OCI-M2 (cell line): ENCODE results near the gene NTNG1.
"Not testable (repeated sequence)": the region's sequence is repeated elsewhere in the genome, so short reads cannot be mapped to it uniquely, and the experiment has no call there.

Experiments used
- DNase-seq: peaks from one replicate; lab custom pipeline; 2025; ENCODE audit not compliant: unreplicated experiment; lab: John Stamatoyannopoulos, UW

NTNG1 gene

DNA sequence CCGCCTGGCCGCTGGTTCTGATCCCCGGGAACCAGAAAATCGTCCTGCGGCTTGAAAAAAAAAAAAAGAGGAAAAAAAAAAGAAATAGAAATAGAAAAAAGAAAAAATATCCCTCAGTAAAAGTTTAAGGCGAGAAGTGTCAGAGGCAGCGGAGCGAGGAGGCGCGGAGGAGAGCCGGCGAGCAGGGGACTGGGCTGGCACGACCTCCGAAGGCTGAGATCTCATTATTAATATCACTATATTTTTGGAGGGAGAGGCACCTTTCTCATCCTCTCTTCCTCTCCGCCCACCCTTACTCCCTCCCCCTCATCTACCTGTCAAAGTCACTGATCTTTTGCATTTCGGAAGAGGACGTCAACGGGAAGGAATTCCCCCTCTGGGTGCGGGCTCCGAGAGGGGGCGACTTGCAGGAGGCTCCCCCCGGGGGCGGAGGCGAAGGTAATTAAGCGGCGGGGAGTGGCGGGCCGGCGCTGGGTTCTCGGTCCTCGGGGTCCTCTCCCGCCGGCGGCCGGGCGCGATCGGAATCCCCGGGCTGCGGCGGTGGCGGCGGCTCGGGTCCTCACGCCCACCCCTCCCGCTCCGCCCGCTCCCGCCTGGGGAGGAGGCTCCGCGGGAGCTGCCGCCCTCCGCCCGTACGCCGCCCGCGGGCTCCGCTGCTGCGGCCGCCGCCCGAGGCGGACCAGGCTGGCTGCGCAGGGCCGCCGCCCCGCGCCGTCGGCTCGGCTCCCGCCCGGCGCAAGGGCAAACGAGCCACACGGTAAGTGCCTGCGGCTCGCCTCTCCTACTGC, at the start of gene NTNG1:
Gene NTNG1, plus strand, starts transcription at position 337 of the 788 bp plus-strand sequence.
- no peak for DNase-seq

DNA sequence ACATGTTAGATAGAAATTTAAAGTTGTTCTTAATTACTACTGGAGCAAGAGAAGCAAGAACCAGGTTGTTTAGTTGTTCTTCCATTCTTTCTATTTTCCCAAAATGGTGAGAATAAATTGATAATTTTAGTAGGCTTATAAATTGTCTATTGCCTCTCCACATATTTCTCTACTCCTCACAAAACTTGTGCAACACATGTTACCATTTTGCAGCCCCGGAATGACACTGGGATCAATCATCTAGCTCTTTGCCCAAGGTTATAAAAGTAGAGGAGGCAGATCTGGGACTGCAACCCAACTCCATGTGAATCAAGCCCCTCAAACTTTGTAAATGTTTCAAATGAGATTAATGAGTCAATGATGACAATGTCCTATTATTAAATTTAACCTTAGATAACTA, 49.4 kb upstream of the NTNG1 start:
- no peak for DNase-seq

DNA sequence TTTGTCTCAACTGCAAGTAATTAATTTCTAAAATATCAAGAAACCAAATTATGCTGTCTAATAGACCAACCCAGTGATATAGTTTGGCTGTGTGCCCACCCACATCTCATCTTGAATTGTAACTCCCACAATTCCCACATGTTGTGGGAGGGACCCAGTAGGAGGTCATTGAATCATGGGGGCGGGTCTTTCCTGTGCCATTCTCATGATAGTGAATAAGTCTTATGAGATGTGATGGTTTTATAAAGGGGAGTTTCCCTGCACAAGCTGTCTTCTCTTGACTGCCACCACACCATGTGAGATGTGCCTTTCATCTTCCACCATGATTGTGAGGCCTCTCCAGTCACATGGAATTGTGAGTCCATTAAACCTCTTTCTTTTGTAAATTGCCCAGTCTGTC, 47.4 kb upstream of the NTNG1 start:
- not testable (repeated sequence) for DNase-seq

- no peak for DNase-seq
These were observed 45.2 kb upstream of the NTNG1 start for GRCh38 chr1:107095647-107096046.

DNA sequence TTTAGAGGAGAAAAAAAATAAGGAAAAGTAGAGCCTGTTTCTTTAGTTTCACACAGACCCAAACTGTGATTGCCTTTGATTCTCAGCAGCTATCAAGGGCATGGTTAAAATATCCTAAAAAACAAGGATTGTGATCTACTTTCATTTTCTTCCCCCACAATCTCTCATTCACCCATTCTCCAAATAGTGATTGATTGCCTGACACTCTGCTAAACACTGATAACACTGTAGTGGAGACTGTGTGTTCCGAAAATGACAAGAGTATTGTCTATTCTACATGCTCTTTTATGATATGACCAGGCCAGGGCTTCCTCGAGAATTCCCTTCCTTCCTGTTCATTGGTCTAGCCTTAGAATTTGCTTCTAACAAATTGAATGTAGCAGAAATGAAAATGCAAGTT, 44.1 kb upstream of the NTNG1 start:
- peak; percentile 15 for DNase-seq

- no peak for DNase-seq
These were observed 41.9 kb upstream of the NTNG1 start for GRCh38 chr1:107098961-107099360.

GRCh38 chr1:107100331-107100984, 40.4 kb upstream of the NTNG1 start:
- DNase-seq: no peak

DNA sequence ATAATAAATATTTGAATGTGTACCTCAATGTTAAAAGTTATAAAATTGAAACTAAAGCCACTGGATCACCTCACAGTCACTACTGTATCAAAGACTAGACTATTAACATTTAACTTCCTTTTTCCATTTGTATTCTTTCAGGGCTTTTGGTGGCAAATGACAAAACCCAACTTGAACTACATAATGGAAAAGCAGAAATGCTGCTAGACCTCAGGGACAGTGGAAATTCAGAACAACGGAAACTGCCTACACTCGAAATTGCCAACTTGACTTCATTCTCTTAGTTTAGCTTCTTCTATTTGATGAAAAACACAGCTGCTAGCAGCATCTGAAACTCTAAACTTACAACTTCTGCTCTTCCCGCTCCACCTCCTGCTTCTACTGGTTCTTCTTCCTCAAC, 34.9 kb upstream of the NTNG1 start:
- DNase-seq: no peak

DNA sequence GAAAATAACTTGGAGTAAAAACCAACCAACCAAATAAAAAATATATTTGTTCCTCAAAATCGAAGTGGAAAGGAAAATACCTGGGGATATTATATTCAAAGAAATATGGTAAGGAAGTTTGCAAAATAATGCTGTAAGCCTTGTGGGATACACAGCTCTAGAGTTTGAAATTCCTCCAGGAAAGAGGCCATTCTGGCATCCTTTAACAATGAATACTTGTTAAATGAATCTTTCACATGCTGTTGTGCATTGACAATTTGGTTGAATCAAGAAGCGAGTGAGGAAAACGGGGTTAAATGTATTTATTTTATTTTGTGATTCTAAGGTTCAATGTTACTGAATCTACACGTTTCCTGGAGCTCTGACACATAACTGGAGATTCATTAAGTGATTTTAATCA, 30.5 kb upstream of the NTNG1 start:
- no peak for DNase-seq

DNA sequence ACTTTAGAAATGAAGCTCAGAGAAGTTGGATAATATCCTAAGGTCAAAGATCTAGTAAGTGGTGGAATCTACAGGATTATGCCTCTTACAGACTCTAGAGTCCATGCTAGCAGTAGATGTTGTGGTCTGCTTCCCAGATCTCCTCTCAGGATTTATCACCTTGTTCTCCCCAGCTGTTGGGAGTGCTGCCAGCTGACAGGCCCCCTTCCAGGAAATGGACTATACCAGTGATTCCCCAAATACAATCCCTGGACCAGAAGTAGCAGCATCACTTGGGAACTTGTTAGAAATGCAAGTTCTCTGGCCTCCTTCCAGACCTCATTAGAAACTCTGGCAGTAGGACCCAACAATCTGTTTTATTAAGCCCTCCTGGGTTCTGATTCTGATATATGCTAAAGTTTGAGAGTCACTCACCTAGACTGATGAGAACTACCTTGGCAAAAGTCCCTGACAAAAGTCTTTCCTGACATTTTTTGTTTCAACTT, 24.5 kb upstream of the NTNG1 start:
- DNase-seq: no peak

DNA sequence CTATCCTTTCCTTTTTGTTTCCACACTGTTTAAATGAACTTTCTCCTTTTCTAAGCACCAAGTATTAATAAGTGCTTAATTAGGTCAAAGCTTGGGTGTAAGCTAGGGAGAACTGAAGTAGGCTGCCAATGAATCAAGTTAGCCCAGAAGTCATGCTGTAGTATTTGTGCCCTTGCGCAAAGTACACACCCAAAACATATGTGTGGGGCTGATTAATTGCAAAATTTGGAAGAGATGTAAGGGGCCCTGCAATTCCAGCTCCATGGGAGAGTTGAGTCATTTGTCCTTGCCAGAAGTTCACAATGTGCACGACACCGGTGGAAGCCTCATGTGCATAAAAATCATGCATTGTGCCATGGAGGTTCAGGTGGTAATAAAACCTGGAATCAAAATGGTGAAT, 18.6 kb upstream of the NTNG1 start:
- DNase-seq: no peak

DNA sequence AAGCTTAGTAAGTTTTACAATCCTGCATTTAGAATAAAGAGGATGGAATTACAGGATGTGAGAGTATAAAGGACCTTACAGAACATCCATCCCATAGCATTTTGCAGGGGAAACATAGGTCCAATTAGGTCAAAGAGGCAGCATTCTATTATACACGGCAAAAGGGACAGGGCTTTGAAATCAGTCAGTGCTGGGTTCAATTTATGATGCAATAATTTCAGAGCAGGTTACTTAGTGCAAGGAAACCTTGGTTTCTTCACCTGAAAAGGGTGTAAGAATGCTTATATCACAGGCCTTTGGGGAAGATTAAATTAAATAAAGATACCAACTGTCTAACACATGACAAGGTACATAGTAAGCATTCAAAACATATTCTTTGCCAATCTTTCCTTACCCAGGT, 17.1 kb upstream of the NTNG1 start:
- no peak for DNase-seq

DNA sequence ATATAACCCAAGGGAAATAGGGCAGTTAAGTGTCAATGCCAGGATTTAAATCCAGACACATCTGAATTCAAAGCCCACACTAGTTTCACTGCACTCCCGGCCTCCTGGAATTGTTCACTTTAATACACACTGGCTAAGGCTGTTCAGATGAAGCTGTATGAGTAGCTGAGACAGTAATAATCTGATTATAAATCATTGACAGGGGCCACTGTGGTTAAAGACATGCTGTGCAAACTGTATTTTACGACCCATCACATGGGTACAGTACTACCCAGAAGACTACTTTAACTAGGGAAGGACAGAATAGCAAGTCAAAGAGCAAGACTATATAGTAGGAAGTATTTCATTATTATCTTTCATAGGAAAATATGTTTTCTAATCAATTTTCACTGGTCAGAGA, 16.1 kb upstream of the NTNG1 start:
- DNase-seq: no peak

DNA sequence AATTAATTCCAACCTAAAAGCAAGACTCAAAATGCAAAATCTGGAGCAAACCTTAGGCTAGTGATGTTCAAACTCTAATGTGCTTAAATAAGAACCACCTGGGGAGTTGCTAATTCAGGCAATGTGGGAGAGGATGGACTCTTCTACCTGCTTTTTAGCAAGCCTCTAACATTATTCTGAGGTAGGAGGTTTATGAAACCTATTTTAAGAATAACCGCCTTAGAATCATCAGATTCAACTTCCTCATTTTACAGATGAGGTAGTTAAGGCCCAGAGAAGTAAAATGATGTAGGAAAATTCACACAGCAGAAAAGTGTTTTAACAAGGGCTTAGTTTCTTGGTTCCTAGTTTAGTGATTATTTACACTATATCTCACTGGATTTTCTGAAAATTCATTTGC, 8.6 kb upstream of the NTNG1 start:
- no peak for DNase-seq

DNA sequence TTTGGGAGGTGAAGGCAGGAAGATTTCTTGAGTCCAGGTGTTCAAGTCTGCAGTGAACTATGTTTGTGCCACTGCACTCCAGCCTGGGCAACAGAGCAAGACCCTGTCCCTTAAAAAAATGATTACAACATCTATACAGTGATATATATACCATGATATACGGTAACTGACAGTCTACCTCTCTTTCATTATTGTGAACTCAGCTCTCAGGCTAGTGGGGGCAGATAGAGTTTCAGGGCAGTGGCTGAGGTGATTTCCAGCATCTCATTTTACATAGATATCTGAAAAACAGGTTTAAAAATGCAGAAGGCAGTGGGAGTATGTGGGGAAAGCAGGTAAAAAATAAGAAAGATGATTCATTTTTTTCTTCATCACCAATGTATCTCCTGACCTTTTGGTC, 8.1 kb upstream of the NTNG1 start:
- no peak for DNase-seq

DNA sequence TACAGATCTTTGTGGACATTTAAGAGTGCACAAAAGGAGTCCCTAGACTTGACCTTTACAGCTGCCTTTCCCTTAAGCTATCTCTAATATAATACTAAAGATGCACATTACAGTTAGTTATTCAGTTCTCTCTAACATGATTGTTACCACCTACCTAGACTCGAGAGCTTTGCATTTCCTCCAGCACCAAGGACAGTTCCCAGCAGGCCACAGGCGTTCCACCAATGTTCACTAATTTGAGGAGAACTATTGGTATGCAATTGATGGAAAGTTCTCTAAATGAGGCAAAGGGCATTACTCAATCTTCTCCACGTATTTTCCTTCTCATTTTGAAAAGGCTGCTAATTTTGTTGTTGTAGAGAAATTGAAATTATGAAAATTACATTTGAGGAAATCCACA, 5.4 kb upstream of the NTNG1 start:
- no peak for DNase-seq

DNA sequence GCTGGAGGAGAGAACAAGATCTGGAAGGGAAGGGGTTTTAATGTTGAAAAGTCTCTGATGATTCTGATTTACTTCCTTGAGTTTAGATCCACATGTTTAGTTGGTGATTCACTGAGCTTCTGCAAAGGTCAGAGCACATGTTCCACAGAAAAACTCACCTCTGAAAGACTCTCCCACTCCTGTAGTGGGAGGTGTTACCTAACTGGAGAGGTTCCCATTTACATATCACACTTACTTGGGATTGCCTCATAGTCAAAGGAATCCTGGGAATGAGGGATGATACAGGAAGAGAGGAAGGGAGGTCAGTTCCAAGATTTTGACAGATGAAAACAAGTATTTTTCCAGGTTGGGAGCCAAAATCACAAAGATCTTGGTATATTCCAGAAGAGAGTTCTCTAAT, 2.7 kb upstream of the NTNG1 start:
- DNase-seq: no peak

DNA sequence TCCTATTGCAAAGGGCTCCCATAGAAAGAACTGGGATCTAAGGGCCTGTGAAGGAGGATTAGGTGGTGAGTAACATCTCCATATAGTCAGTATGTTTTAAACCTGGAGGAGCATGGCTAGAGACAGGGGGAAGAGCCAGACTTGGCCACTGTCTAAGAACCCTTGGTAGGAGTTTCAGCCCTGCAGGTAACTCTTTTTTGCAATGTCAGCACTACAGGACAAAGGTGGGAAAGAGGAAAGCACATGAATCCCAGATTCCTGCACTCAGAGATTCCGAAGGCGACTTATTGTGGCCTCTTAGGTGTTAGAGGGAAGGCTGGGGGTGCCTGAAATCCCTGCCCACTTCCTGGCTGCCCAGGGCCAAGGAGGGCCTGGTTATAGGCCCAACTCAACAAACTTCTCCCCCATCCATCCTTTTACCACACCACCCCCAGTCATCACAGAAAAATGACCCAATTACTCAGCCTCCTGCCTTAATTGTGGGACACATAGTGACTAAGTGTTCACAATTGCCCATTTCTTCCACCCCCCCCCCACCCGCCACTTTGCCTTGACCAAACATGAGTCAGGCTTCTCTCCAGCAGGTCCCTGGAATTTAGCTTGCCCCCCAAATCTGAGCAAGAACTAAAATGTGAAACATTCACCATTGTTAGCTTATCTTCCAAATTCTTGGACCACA, 1.9 kb upstream of the NTNG1 start:
- no peak for DNase-seq

DNA sequence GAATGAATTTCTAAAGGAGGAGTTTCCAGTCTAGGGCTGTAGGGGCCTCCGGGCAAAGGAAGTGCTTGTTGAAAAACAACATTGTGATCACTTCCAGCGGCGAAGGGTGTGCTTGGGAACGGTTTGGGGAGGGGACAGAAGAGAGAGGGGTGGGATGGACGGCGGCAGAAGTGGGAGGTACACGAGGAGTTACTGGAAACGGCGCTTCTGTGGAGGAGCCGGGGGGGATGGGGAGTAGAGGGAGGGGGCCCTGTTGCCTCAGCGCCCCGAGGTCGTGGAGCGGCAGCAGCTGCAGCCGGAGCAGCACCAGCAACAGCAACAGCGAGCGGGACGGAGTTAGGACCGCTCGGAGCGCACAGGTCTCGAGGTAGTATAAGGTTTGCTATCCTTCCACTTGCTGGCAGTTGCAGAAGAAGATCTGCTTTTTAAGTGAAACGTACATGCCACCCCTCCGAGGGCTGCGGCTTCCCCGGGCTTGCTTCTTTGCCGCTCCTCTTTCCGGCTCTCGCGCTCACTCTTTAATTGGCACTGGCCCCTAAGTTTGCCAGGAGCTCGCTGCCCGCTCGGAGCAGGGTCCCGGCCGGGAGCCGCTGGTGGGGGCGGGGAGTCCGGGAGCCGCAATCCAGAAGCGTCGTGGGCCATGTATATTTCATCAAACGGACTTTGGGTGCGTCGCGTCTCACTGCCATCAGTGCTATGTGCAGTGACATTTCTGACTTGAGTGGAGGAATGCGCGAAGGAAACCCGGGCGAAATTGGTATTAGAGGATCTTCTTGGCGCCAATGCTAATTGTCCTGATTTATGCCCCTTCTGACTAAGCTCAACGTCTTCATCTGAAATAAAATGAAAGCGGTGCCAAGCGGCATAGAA, 771 bp upstream of the NTNG1 start:
- no peak for DNase-seq

DNA sequence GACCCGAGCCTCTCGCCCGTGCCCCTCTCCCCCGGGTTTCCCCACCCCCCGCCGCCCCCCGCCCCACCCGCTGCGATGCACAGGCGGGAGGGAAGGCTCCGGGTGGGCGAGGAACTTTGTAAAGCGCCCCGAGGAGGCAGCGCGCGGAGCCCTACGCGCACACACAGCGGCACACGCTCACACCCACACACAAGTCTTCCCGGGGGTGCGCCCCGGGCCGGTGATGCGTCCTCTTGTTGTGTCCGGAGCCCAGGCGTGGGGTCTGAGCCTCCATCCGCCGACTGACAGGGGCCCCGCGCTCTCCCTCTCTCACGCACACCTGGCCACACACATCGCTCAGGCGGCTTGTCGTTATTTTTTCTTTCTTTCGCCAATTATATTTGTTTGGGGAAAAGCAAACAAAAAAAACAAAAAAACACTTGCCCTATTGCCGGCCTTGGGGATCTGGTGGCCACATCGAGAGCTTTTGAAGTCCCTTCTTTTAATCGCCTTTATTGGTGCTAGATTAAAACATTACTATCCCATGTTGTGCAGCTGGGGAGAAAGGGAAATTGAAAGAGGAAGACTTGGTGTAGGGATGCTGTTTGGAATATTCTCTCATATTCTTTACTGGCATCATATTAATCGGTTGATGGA, 770 bp downstream of the NTNG1 start:
- DNase-seq: no peak

- no peak for DNase-seq
These were observed 1.3 kb downstream of the NTNG1 start for GRCh38 chr1:107142140-107142542.
